ENCODE results near the gene PHF13.
"Not testable (repeated sequence)": the region's sequence is repeated elsewhere in the genome, so short reads cannot be mapped to it uniquely, and the experiment has no call there.

Gene PHF13

GRCh38 chr1:6652986-6653385 lies 39.5 kb downstream of the PHF13 start:
- no peak for TF ChIP-seq CTCF (conservative IDR thresholded peaks at IDR 0.05; ENCODE audit: low read length)
- DNase-seq (ENCODE audit: low read depth) = no peak
- H3K4me3 ChIP-seq (ENCODE audit: low read length) = no peak overlapping the region

- TF ChIP-seq CTCF (conservative IDR thresholded peaks at IDR 0.05; ENCODE audit: low read length) = no peak
- no peak overlapping the region for H3K4me3 ChIP-seq (ENCODE audit: low read length)
- no peak for DNase-seq (ENCODE audit: low read depth)
Measured at GRCh38 chr1:6653436-6654290, 40.1 kb downstream of the PHF13 start.

DNA sequence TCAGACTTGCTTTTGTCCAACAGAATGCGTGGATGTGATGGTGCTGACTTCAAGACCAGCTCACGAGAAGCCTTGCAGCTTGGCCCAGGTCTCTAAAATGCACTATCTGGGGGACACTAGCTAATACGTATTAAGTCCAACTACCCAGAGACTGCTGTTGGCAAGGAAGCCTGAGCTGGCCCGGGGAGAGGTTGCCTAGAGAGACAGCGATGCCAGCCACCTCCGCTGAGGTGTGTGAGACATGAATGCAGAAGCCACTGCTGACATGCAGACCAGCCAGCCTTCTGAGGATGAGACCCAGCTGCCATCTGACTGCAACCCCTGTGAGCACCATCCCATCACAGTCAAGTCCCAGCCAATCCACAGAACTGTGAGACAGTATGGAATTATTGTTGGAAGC lies 43.6 kb downstream of the PHF13 start:
- TF ChIP-seq CTCF (conservative IDR thresholded peaks at IDR 0.05; ENCODE audit: low read length) = no peak
- no peak overlapping the region for H3K4me3 ChIP-seq (ENCODE audit: low read length)
- DNase-seq (ENCODE audit: low read depth) = no peak

- no peak for DNase-seq (ENCODE audit: low read depth)
- H3K4me3 ChIP-seq (ENCODE audit: low read length) = no peak overlapping the region
- TF ChIP-seq CTCF (conservative IDR thresholded peaks at IDR 0.05; ENCODE audit: low read length) = no peak
Measured at GRCh38 chr1:6658359-6659060, 45.0 kb downstream of the PHF13 start.

DNA sequence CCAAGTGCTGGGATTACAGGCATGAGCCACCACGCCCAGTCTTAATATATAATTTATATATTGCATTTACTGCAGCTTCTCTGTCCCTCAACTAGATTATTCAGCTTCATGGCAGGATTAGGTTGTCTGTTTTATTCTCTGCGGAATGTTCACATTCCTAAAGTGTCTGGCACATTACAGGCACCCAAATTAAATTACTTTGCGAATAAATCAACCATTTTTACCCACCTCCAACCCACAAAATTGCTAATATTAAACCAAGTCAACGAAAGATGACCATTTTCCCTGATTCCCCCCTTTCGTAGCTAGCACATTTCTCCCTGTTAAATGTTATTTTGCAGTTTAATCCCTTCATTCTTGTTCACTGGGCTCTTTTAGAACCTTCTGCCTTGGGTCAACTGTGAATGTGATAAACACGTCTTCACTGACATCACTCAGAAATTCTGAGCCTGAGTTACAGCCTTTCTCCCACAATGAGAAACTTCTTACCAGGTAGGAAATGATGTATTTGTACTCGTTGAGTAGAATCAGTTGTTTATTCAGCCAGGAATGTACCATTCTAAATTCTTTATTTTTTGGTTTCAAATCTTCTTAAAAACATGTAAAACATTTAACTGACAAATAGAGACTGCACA lies 47.0 kb downstream of the PHF13 start:
- DNase-seq (ENCODE audit: low read depth) = no peak
- no peak for TF ChIP-seq CTCF (conservative IDR thresholded peaks at IDR 0.05; ENCODE audit: low read length)
- no peak overlapping the region for H3K4me3 ChIP-seq (ENCODE audit: low read length)

DNA sequence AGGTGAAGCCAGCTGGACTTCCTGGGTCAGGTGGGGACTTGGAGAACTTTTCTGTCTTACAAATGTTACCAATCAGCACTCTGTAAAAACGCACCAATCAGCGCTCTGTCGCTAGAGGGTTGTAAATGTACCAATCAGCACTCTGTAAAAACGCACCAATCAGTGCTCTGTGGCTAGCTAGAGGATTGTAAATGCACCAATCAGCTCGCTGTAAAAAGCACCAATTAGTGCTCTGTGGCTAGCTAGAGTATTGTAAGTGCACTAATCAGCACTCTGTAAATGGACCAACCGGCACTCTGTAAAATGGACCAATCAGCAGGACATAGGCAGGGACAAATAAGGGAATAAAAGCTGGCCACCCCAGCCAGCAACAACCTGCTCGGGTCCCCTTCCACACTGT lies 48.9 kb downstream of the PHF13 start:
- not testable (repeated sequence) for H3K4me3 ChIP-seq (ENCODE audit: low read length); DNase-seq (ENCODE audit: low read depth)

GRCh38 chr1:6666696-6667095 lies 53.2 kb downstream of the PHF13 start:
- no peak overlapping the region for H3K4me3 ChIP-seq (ENCODE audit: low read length)
- no peak for TF ChIP-seq CTCF (conservative IDR thresholded peaks at IDR 0.05; ENCODE audit: low read length)
- DNase-seq (ENCODE audit: low read depth) = no peak

All from AG10803 (cell line).